ENCODE results near the gene MLLT6. TPM values are rescaled to one million over a fixed set of nuclear protein-coding genes. Genes with fewer than 3 reads are reported as not detected.

Gene MLLT6
- total and polyA plus RNA-seq, 7 donors: 16.3 to 120 (median 78.5) TPM

DNA sequence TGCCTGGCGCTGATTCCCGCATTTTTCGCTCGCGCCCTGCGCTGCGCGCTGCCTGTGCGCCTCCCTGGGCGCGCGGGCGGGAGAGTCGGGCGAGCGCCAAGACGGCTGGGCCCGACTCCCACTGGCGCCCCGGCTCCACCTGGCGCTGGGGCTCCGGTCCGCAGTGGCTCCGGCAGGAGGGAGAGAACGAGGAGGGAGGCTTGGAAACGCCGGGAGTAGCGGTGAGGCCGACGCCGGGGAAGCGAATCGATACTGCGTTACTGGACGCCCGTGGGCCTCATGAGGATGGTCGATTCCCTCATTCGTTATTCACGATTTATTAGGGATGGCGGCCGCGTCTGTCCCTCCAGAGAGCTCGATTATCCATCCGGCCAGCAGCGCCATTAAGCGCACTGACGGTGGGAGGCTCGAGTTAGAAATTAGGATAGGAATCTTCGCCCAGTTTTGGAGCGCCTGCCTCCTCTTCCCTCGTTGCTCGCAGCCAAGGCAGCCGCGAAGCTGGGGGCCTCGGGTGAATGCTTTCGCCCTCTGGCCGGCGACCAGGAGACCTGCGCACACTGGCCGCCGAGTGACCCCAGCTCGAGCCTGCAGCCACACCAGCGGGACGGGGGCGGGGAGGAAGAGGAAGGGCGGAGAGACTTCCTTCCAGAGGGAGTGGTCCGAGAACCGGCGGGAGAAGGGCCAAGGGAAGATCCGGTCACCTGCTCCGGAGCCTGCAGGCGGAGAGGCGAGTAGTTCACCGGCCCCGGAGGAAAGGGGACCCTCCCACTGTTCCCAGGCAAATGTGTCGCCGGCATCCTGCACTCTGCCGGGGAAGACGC lies 44.4 kb downstream of the MLLT6 start:
- WGBS, 3 donors: 0 to 1% (median 1%) methylated on average over 66 to 79 of the region's 79 CpGs
- Histone ChIP-seq H3K4me1 (peaks cover 27% of the 10 kb centered on the region), H3K4me3 (peak overlapping the region; percentile 66), H3K27me3 (ENCODE audit: insufficient read depth in 3 of 3, low read length in 2 of 3) (peaks cover 0 to 56% (median 8%) of the 10 kb centered on the region in 3 donors), H3K27ac (peak overlapping the region; percentile 75), H3K36me3 (ENCODE audit: insufficient read depth in 1 of 2, low read depth in 1 of 2) (peaks cover 0 to 11% of the 10 kb centered on the region in 2 donors), H3K9me3 (no peaks in the 10 kb centered on the region)
- TF ChIP-seq, protein P1, sequence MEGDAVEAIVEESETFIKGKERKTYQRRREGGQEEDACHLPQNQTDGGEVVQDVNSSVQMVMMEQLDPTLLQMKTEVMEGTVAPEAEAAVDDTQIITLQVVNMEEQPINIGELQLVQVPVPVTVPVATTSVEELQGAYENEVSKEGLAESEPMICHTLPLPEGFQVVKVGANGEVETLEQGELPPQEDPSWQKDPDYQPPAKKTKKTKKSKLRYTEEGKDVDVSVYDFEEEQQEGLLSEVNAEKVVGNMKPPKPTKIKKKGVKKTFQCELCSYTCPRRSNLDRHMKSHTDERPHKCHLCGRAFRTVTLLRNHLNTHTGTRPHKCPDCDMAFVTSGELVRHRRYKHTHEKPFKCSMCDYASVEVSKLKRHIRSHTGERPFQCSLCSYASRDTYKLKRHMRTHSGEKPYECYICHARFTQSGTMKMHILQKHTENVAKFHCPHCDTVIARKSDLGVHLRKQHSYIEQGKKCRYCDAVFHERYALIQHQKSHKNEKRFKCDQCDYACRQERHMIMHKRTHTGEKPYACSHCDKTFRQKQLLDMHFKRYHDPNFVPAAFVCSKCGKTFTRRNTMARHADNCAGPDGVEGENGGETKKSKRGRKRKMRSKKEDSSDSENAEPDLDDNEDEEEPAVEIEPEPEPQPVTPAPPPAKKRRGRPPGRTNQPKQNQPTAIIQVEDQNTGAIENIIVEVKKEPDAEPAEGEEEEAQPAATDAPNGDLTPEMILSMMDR (IDR thresholded peaks at IDR 0.05): no peak
- ATAC-seq (peak; percentile 18 to 21 (median 20)), DNase-seq (peak; percentile 90 to 91)
- intact Hi-C loops (cut with DNase I): loop anchor here in 1 of 2 donors (5.0 to 10.0 kb wide), 2 partner anchors 75 to 403 kb away; partner anchors contain the start of genes CWC25 and PLXDC1

DNA sequence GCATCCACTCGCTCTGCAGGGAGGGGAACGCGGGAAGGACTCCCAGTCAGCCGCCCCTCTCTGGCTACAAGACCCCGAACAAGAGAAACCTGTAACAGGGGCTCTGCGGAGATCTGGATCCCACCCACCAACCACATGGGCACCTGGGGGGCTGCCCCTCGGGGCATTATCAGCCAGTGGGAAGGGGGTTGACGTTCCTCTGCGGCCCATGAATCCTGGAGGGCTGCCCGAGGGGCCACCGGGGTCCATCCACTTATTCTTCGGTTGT lies 44.9 kb downstream of the MLLT6 start:
- H3K4me3 ChIP-seq: peak overlapping the region; percentile 66
- no peaks in the 10 kb centered on the region for H3K9me3 ChIP-seq
- peaks cover 3 to 16% of the 10 kb centered on the region in 2 donors for H3K36me3 ChIP-seq (ENCODE audit: insufficient read depth in 1 of 2, low read depth in 1 of 2)
- 8 to 9% (median 9%) methylated on average over 11 to 12 of the region's 12 CpGs for WGBS, 3 donors
- intact Hi-C loops (cut with DNase I): loop anchor here in 1 of 2 donors (5.0 to 10.0 kb wide), 2 partner anchors 75 to 402 kb away; partner anchors contain the start of genes CWC25 and PLXDC1
- ATAC-seq: no peak
- H3K27ac ChIP-seq: peak overlapping the region; percentile 65
- peaks cover 0 to 56% (median 8%) of the 10 kb centered on the region in 3 donors for H3K27me3 ChIP-seq (ENCODE audit: insufficient read depth in 3 of 3, low read length in 2 of 3)
- no peak for DNase-seq
- H3K4me1 ChIP-seq: peaks cover 32% of the 10 kb centered on the region
- TF ChIP-seq, protein P1 (IDR thresholded peaks at IDR 0.05): no peak

DNA sequence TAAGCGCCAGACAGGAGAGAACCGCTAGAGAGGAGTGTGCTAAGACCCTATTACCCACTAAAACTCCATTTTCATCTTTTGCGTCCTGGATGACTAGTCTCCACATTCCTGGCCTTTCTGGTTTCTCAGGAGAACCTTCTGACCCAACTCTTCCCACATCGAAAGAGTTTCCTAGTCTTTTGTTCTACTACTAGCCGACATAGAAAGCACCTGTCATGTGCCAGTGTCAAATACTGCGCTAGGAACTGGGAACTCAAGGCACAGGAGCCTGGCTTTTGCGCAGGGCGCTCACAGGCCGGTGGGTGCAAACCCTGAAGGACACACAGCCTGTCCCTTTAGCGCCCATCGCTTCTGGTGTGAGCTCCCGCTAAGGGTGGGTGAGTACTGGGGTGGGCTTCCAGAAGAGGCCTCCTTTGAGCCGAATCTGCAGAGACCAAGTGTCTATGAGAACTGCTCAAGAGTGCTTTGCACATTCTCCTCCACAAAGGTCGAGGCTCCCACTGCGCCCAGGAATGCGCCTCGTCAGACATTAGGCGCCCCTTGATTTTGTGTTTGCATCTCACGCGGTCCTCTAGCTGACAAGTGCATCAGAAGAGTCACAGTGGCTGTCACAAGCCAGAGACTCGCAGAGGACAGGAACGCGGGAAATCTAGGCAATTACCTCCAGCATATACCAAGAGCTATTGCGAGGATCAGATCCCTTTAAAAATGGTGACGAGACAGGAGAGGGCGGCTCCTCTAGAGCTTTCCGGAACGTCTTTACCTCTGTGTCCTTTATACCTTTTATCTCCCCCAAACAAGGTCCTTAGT lies 45.4 kb downstream of the MLLT6 start:
- intact Hi-C loops (cut with DNase I): loop anchor here in 1 of 2 donors (5.0 to 10.0 kb wide), 2 partner anchors 74 to 402 kb away; partner anchors contain the start of genes CWC25 and PLXDC1
- WGBS, 3 donors: 46 to 52% (median 52%) methylated on average over 28 of the region's 28 CpGs
- H3K36me3 ChIP-seq (ENCODE audit: insufficient read depth in 1 of 2, low read depth in 1 of 2): peaks cover 3 to 20% of the 10 kb centered on the region in 2 donors
- H3K4me1 ChIP-seq: peaks cover 32% of the 10 kb centered on the region
- DNase-seq: no peak
- TF ChIP-seq, protein P1 (IDR thresholded peaks at IDR 0.05): no peak
- peaks cover 0 to 55% (median 8%) of the 10 kb centered on the region in 3 donors for H3K27me3 ChIP-seq (ENCODE audit: insufficient read depth in 3 of 3, low read length in 2 of 3)
- peak overlapping the region; percentile 79 for H3K4me3 ChIP-seq
- no peaks in the 10 kb centered on the region for H3K9me3 ChIP-seq
- ATAC-seq: no peak
- H3K27ac ChIP-seq: peak overlapping the region; percentile 65

DNA sequence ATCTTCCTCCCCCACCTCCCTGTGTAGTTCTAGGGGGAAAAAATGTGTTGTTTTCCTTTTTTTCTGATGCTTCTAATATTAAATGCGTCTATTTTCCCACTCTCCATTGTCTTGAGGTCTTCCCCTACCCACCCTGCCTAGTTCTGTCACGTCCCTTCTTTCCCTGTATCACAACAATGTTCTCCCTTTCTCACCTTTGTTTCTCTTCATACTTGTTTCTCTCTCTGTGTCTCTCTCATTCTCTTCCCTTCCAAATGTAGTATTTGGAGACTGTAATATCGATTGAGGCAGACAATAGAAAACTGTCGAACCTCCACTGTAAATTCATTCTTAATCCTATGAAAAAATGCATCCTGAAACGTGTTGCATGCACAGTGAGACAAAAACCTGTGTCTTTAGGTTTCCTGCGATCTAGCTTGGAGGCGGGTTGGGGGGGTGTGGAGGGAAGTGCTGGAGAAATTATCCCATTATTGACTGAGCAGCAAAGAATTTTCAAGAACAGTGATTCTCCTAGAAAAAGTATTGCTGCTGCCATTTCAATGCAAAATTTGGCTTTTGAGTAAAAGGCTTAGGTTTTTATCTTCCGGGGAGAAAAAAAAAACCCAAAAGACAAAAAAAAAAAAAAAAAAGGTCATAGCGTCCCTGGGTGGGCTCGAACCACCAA lies 46.2 kb downstream of the MLLT6 start:
- H3K9me3 ChIP-seq: no peaks in the 10 kb centered on the region
- no peak overlapping the region for H3K27ac ChIP-seq
- peaks cover 32% of the 10 kb centered on the region for H3K4me1 ChIP-seq
- H3K27me3 ChIP-seq (ENCODE audit: insufficient read depth in 3 of 3, low read length in 2 of 3): peaks cover 0 to 52% (median 8%) of the 10 kb centered on the region in 3 donors
- TF ChIP-seq, protein P1 (IDR thresholded peaks at IDR 0.05): no peak
- DNase-seq: no peak
- H3K36me3 ChIP-seq (ENCODE audit: insufficient read depth in 1 of 2, low read depth in 1 of 2): peaks cover 3 to 27% of the 10 kb centered on the region in 2 donors
- intact Hi-C loops (cut with DNase I): loop anchor here in 1 of 2 donors (5.0 to 10.0 kb wide), 2 partner anchors 74 to 401 kb away; partner anchors contain the start of genes CWC25 and PLXDC1
- H3K4me3 ChIP-seq: peak overlapping the region; percentile 79
- ATAC-seq: no peak
- 15 to 21% (median 17%) methylated on average over 10 of the region's 10 CpGs for WGBS, 3 donors

All from psoas muscle (tissue), 8 donors.